CD14-positive monocyte (primary cell): ENCODE results near the gene SEMA3E. TPM values are rescaled to one million over a fixed set of nuclear protein-coding genes. Genes with fewer than 3 reads are reported as not detected.

Experiments
- DNase-seq, 3 donors: peaks; one replicate each; pipeline ENCODE4 v3.0.0-alpha.2; 2011 to 2022
- H2AFZ ChIP-seq: 2 replicates; pipeline ENCODE4 v1.6.0; 2012; ENCODE audit warnings: mild to moderate bottlenecking, low read depth, low read length, inconsistent platforms; ENCODE audit not compliant: insufficient read depth, poor library complexity, severe bottlenecking
- H3K27ac ChIP-seq, 2 donors: 1 replicate in 1 of 2; 2 replicates in 1 of 2; pipeline ENCODE4 v1.5.1; 2012 to 2013; ENCODE audit warnings: low read length in 2 of 2, control low read depth in 1 of 2, inconsistent platforms in 1 of 2, low read depth in 1 of 2, mild to moderate bottlenecking in 1 of 2
- H3K27me3 ChIP-seq, 2 donors: one replicate each; pipeline versions ENCODE4 v1.6.0 to v1.6.1; 2011 to 2013; ENCODE audit warnings: low read length in 2 of 2; ENCODE audit not compliant: control insufficient read depth in 2 of 2, insufficient read depth in 2 of 2
- H3K36me3 ChIP-seq, 2 donors: replicated peaks in 1 of 2; 1 replicate in 1 of 2; 2 replicates in 1 of 2; pipeline versions ENCODE4 v1.5.1 to v1.6.1; 2012 to 2013; ENCODE audit warnings: low read length in 2 of 2, control low read depth in 1 of 2, inconsistent platforms in 1 of 2, mild to moderate bottlenecking in 1 of 2; ENCODE audit not compliant: insufficient read depth in 2 of 2, control insufficient read depth in 1 of 2
- H3K4me1 ChIP-seq, 2 donors: 1 replicate in 1 of 2; 2 replicates in 1 of 2; pipeline versions ENCODE4 v1.5.1 to v1.6.1; 2012 to 2013; ENCODE audit warnings: low read length in 2 of 2, control low read depth in 1 of 2, inconsistent platforms in 1 of 2, mild to moderate bottlenecking in 1 of 2, moderate library complexity in 1 of 2; ENCODE audit not compliant: insufficient read depth in 2 of 2, control insufficient read depth in 1 of 2
- H3K4me2 ChIP-seq: replicated peaks from 2 replicates; pipeline ENCODE3; 2012; ENCODE audit warnings: low read length, moderate library complexity, mild to moderate bottlenecking; ENCODE audit not compliant: poor library complexity, severe bottlenecking; ENCODE audit errors: extremely low read depth
- H3K4me3 ChIP-seq, 3 experiments: fragments of 200-600 bp in 1 of 3; sonication (generic) in 1 of 3; replicated peaks in 1 of 3; 1 replicate in 2 of 3; 2 replicates in 1 of 3; pipeline ENCODE4 v1.5.1; 2011 to 2013; ENCODE audit warnings: low read length in 3 of 3, mild to moderate bottlenecking in 3 of 3, control low read depth in 2 of 3, low read depth in 2 of 3, inconsistent platforms in 1 of 3, moderate library complexity in 1 of 3
- H3K79me2 ChIP-seq: 2 replicates; pipeline ENCODE4 v1.6.0; 2012; ENCODE audit warnings: mild to moderate bottlenecking, control low read depth, inconsistent platforms, low read length, moderate library complexity; ENCODE audit not compliant: insufficient read depth
- H3K9ac ChIP-seq: 2 replicates; pipeline ENCODE4 v1.6.0; 2017; ENCODE audit warnings: low read length, mild to moderate bottlenecking; ENCODE audit not compliant: insufficient read depth, poor library complexity, severe bottlenecking
- H3K9me3 ChIP-seq, 2 donors: replicated peaks in 1 of 2; 1 replicate in 1 of 2; 2 replicates in 1 of 2; pipeline versions ENCODE4 v1.5.1 to v1.6.1; 2012 to 2013; ENCODE audit warnings: low read length in 2 of 2, control low read depth in 1 of 2; ENCODE audit not compliant: control insufficient read depth in 1 of 2, insufficient read depth in 1 of 2
- H4K20me1 ChIP-seq: 2 replicates; pipeline ENCODE4 v1.6.0; 2012; ENCODE audit warnings: mild to moderate bottlenecking, low read length, control low read depth, moderate library complexity; ENCODE audit not compliant: insufficient read depth
- H3K27ac Mint-ChIP-seq, 7 donors: one replicate each; pipeline ENCODE4 v1.8.0; 2020; ENCODE audit warnings: mild to moderate bottlenecking in 7 of 7, mixed read lengths in 7 of 7, moderate library complexity in 6 of 7, inconsistent platforms in 2 of 7
- H3K27me3 Mint-ChIP-seq, 3 donors: one replicate each; pipeline ENCODE4 v1.8.0; 2021 to 2022; ENCODE audit warnings: low read depth in 3 of 3, mild to moderate bottlenecking in 3 of 3, mixed read lengths in 3 of 3, moderate library complexity in 3 of 3, inconsistent platforms in 1 of 3
- H3K36me3 Mint-ChIP-seq, 2 donors: one replicate each; pipeline ENCODE4 v1.8.0; 2020; ENCODE audit warnings: mixed read lengths in 2 of 2, inconsistent platforms in 1 of 2, mild to moderate bottlenecking in 1 of 2
- H3K4me1 Mint-ChIP-seq: one replicate; pipeline ENCODE4 v1.8.0; 2020; ENCODE audit warnings: mild to moderate bottlenecking, mixed read lengths
- H3K4me3 Mint-ChIP-seq, 2 donors: one replicate each; pipeline ENCODE4 v1.8.0; 2020; ENCODE audit warnings: mild to moderate bottlenecking in 2 of 2, mixed read lengths in 2 of 2, moderate library complexity in 1 of 2
- H3K9me3 Mint-ChIP-seq, 7 donors: one replicate each; pipeline ENCODE4 v1.8.0; 2020 to 2022; ENCODE audit warnings: mixed read lengths in 7 of 7, mild to moderate bottlenecking in 6 of 7, moderate library complexity in 6 of 7, inconsistent platforms in 2 of 7
- CTCF ChIP-seq: fragments of 200-600 bp; IDR thresholded peaks from one replicate; pipeline ENCODE4 v1.8.0; 2022; ENCODE audit warnings: antibody characterized with exemption, mild to moderate bottlenecking
- WGBS: methylation state at CpG from one replicate; pipeline ENCODE4 v1.1.5; 2013; ENCODE audit warnings: missing lambda C conversion rate; ENCODE audit not compliant: insufficient coverage; 5-methylcytosine and 5-hydroxymethylcytosine counted together
- intact Hi-C, 2 donors: fragments of 100-400 bp; cut with micrococcal nuclease; formaldehyde crosslinking; loops; one replicate each; pipeline versions ENCODE4 v1.15.0 to v1.15.1; 2023
- polyA plus RNA-seq, 3 donors: library from polyadenylated mRNA; depleted of rRNA in 1 of 3; unstranded in 2 of 3; stranded (reverse) in 1 of 3; fragments of 300-500 nt in 2 of 3; fragments of >200 nt in 1 of 3; fragmentation: Illumina TruSeq in 2 of 3; gene quantifications; 1 replicate in 2 of 3; 2 replicates in 1 of 3; pipeline ENCODE4 v1.2.3, GENCODE V29; 2012 to 2021

The SEMA3E gene
- polyA plus RNA-seq, 3 donors = not detected

GRCh38 chr7:83629117-83629880, 19.6 kb downstream of the SEMA3E start:
- DNase-seq = no peak
- no peak for TF ChIP-seq CTCF
- Histone ChIP-seq H3K9me3 (peaks cover 0 to 11% of the 10 kb centered on the region in 2 donors), H3K9ac (no peak overlapping the region), H2AFZ (no peak overlapping the region), H3K27me3 (no peaks in the 10 kb centered on the region), H3K4me2 (no peak overlapping the region), H3K36me3 (no peaks in the 10 kb centered on the region), H3K4me3 (no peak overlapping the region), H3K27ac (no peak overlapping the region), H3K79me2 (no peaks in the 10 kb centered on the region), H3K4me1 (no peaks in the 10 kb centered on the region), H4K20me1 (no peaks in the 10 kb centered on the region)
- no peak overlapping the region for H3K4me3 Mint-ChIP-seq
- intact Hi-C loops = no loop called here
- WGBS = 75% methylated on average over 8 of the region's 12 CpGs
- H3K36me3 Mint-ChIP-seq = no peaks in the 10 kb centered on the region
- no peak overlapping the region for H3K27ac Mint-ChIP-seq
- H3K4me1 Mint-ChIP-seq = no peaks in the 10 kb centered on the region
- H3K27me3 Mint-ChIP-seq = no peaks in the 10 kb centered on the region
- H3K9me3 Mint-ChIP-seq = peaks cover 0 to 12% (median 5%) of the 10 kb centered on the region in 7 donors

- H3K27me3 ChIP-seq = no peaks in the 10 kb centered on the region
- Mint-ChIP-seq H3K27me3 (no peaks in the 10 kb centered on the region), H3K4me1 (no peaks in the 10 kb centered on the region), H3K27ac (no peak overlapping the region), H3K9me3 (peaks cover 0 to 2% (median 0%) of the 10 kb centered on the region in 7 donors), H3K36me3 (no peaks in the 10 kb centered on the region), H3K4me3 (no peak overlapping the region)
- H3K4me3 ChIP-seq = no peak overlapping the region
- no peaks in the 10 kb centered on the region for H3K9me3 ChIP-seq
- H3K79me2 ChIP-seq = no peaks in the 10 kb centered on the region
- no peak overlapping the region for H3K4me2 ChIP-seq
- TF ChIP-seq CTCF = no peak
- no peaks in the 10 kb centered on the region for H4K20me1 ChIP-seq
- H3K9ac ChIP-seq = no peak overlapping the region
- DNase-seq = no peak
- intact Hi-C loops = no loop called here
- no peaks in the 10 kb centered on the region for H3K4me1 ChIP-seq
- H3K27ac ChIP-seq = no peak overlapping the region
- no peak overlapping the region for H2AFZ ChIP-seq
- H3K36me3 ChIP-seq = no peaks in the 10 kb centered on the region
Observed at GRCh38 chr7:83617858-83618257, 31.1 kb downstream of the SEMA3E start.
